Measurements from ENCODE around the gene SEMA3A. TPM values are rescaled to one million over a fixed set of nuclear protein-coding genes. Genes with fewer than 3 reads are reported as not detected.
"Not testable (repeated sequence)": the region's sequence is repeated elsewhere in the genome, so short reads cannot be mapped to it uniquely, and the experiment has no call there.

Gene SEMA3A
- total RNA-seq, 4 donors from 2014 or later = 27.8 to 39.0 (median 34.5) TPM

DNA sequence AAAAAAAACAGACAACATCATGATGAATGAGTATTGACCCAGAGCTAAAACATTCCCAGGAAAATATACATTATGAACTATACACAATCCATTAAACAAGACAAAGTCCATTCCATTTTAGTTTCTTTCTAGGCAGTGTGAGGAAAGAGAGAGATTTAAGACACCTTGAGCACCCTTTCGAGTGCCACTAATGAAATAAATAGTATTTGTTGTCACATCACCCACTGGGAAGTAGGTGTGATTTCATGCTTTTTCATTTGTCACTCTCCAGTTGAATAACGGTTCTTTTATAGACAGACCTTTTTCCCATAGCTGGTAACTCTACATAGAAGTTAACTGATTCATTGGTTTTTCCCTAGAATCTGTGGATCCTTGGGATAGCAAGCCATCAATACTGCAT, 29.9 kb upstream of the SEMA3A start:
- H3K27ac ChIP-seq (replicated peaks in 1 of 4) = no peak overlapping the region
- no peak for TF ChIP-seq POLR2A (IDR thresholded peaks at IDR 0.05; ENCODE audit: low read depth)
- TF ChIP-seq EP300 (IDR thresholded peaks at IDR 0.05) = no peak
- TF ChIP-seq POLR2AphosphoS5 (IDR thresholded peaks at IDR 0.05) = no peak
- DNase-seq (ENCODE audit: extremely low spot score) = no peak
- no peak overlapping the region for H3K4me3 ChIP-seq
- peaks cover 0 to 9% (median 4%) of the 10 kb centered on the region in 4 donors for H3K4me1 ChIP-seq
- 80% methylated on average over 2 of the region's 2 CpGs for WGBS
- H3K36me3 ChIP-seq = no peaks in the 10 kb centered on the region
- H3K27me3 ChIP-seq = no peaks in the 10 kb centered on the region
- intact Hi-C loops (cut with DNase I) = no loop called here
- H3K9me3 ChIP-seq = no peaks in the 10 kb centered on the region

GRCh38 chr7:84219310-84219709, 24.7 kb upstream of the SEMA3A start:
- Histone ChIP-seq H3K4me3 (no peak overlapping the region), H3K4me1 (peaks cover 4 to 14% (median 8%) of the 10 kb centered on the region in 4 donors), H3K9me3 (no peaks in the 10 kb centered on the region), H3K27me3 (no peaks in the 10 kb centered on the region), H3K36me3 (no peaks in the 10 kb centered on the region), H3K27ac (replicated peaks in 1 of 4) (no peak overlapping the region)
- intact Hi-C loops (cut with DNase I) = no loop called here
- TF ChIP-seq EP300 (IDR thresholded peaks at IDR 0.05) (no peak), POLR2A (IDR thresholded peaks at IDR 0.05; ENCODE audit: low read depth) (no peak), POLR2AphosphoS5 (IDR thresholded peaks at IDR 0.05) (no peak), CTCF (IDR thresholded peaks at IDR 0.05) (no peak)
- WGBS = 88% methylated on average over 2 of the region's 2 CpGs
- no peak for DNase-seq (ENCODE audit: extremely low spot score)

GRCh38 chr7:84218681-84219080, 24.1 kb upstream of the SEMA3A start:
- Histone ChIP-seq H3K4me1 (peaks cover 4 to 14% (median 8%) of the 10 kb centered on the region in 4 donors), H3K9me3 (no peaks in the 10 kb centered on the region), H3K27ac (replicated peaks in 1 of 4) (no peak overlapping the region), H3K4me3 (no peak overlapping the region), H3K27me3 (no peaks in the 10 kb centered on the region), H3K36me3 (no peaks in the 10 kb centered on the region)
- WGBS = 45% methylated on average over 2 of the region's 2 CpGs
- no peak for TF ChIP-seq POLR2A (IDR thresholded peaks at IDR 0.05; ENCODE audit: low read depth)
- TF ChIP-seq CTCF (IDR thresholded peaks at IDR 0.05) = no peak
- no peak for TF ChIP-seq POLR2AphosphoS5 (IDR thresholded peaks at IDR 0.05)
- no peak for TF ChIP-seq EP300 (IDR thresholded peaks at IDR 0.05)
- DNase-seq (ENCODE audit: extremely low spot score) = no peak
- intact Hi-C loops (cut with DNase I) = no loop called here

DNA sequence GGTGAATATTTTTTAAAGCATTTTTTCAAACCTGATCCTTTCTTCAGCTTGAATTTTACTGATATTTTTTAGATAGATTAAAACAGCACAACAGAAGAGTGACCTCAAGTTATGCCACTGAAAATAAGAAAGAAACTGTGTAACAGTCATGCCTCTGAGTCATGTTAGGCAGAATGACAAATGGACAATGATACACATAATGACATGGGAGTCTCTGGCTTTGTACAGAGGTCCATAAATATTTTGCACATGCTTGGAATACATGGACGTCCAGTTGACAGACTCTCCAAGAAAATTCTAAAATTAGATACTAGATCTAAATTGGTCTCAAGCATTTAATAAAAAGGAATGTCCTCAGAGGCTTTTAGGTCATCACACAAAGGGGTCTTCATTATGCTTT, 21.9 kb upstream of the SEMA3A start:
- peaks cover 4 to 14% (median 8%) of the 10 kb centered on the region in 4 donors for H3K4me1 ChIP-seq
- no peaks in the 10 kb centered on the region for H3K9me3 ChIP-seq
- H3K27ac ChIP-seq (replicated peaks in 1 of 4) = no peak overlapping the region
- 27% methylated on average over 1 of the region's 1 CpG for WGBS
- no peaks in the 10 kb centered on the region for H3K27me3 ChIP-seq
- H3K4me3 ChIP-seq = no peak overlapping the region
- H3K36me3 ChIP-seq = no peaks in the 10 kb centered on the region
- DNase-seq (ENCODE audit: extremely low spot score) = no peak
- intact Hi-C loops (cut with DNase I) = no loop called here
- TF ChIP-seq EP300 (IDR thresholded peaks at IDR 0.05) (no peak), POLR2AphosphoS5 (IDR thresholded peaks at IDR 0.05) (no peak), CTCF (IDR thresholded peaks at IDR 0.05) (no peak), POLR2A (IDR thresholded peaks at IDR 0.05; ENCODE audit: low read depth) (no peak)

- DNase-seq (ENCODE audit: extremely low spot score); H3K36me3 ChIP-seq; H3K27me3 ChIP-seq; H3K9me3 ChIP-seq; H3K27ac ChIP-seq (replicated peaks in 1 of 4); H3K4me3 ChIP-seq; intact Hi-C loops (cut with DNase I): not testable (repeated sequence)
- WGBS = 100% methylated on average over 6 of the region's 6 CpGs
- H3K4me1 ChIP-seq = peaks cover 4 to 14% (median 8%) of the 10 kb centered on the region in 4 donors
Measured at GRCh38 chr7:84214757-84215156, 20.2 kb upstream of the SEMA3A start.

GRCh38 chr7:84210301-84210700, 15.7 kb upstream of the SEMA3A start:
- Histone ChIP-seq H3K27me3 (no peaks in the 10 kb centered on the region), H3K4me1 (no peaks in the 10 kb centered on the region), H3K4me3 (no peak overlapping the region), H3K36me3 (no peaks in the 10 kb centered on the region), H3K27ac (replicated peaks in 1 of 4) (no peak overlapping the region), H3K9me3 (no peaks in the 10 kb centered on the region)
- DNase-seq (ENCODE audit: extremely low spot score) = no peak
- 95% methylated on average over 3 of the region's 3 CpGs for WGBS
- TF ChIP-seq POLR2A (IDR thresholded peaks at IDR 0.05; ENCODE audit: low read depth) (no peak), POLR2AphosphoS5 (IDR thresholded peaks at IDR 0.05) (no peak), EP300 (IDR thresholded peaks at IDR 0.05) (no peak), CTCF (IDR thresholded peaks at IDR 0.05) (no peak)
- intact Hi-C loops (cut with DNase I) = no loop called here
